Thyroid gland (tissue), 4 donors: ENCODE measurements around the gene CTAGE1. TPM values are rescaled to one million over a fixed set of nuclear protein-coding genes. Genes with fewer than 3 reads are reported as not detected.
A peak's percentile ranks its signal among the peaks of the same experiment; 100 is the strongest.

ENCODE experiments used
- DNase-seq, 2 donors: peaks; one replicate each; pipeline ENCODE4 v3.0.0-alpha.2; 2019
- H3K27ac ChIP-seq, 3 donors: fragments of 200-600 bp; sonication (generic); 1 replicate in 2 of 3; 2 replicates in 1 of 3; pipeline ENCODE4 v1.5.1; 2016 to 2019; ENCODE audit warnings: mild to moderate bottlenecking in 1 of 3, moderate library complexity in 1 of 3
- H3K27me3 ChIP-seq: fragments of 200-600 bp; sonication (generic); one replicate; pipeline ENCODE4 v1.5.1; 2019
- H3K36me3 ChIP-seq, 2 donors: fragments of 200-600 bp; sonication (generic); one replicate each; pipeline ENCODE4 v1.5.1; 2016 to 2019
- H3K4me1 ChIP-seq, 2 donors: fragments of 200-600 bp; sonication (generic); one replicate each; pipeline ENCODE4 v1.5.1; 2017 to 2019
- H3K4me3 ChIP-seq, 3 donors: fragments of 200-600 bp; sonication (generic); replicated peaks in 1 of 3; 1 replicate in 2 of 3; 2 replicates in 1 of 3; pipeline ENCODE4 v1.5.1; 2016; ENCODE audit warnings: mild to moderate bottlenecking in 1 of 3
- H3K9me3 ChIP-seq: fragments of 200-600 bp; sonication (generic); one replicate; pipeline ENCODE4 v1.5.1; 2017
- POLR2A ChIP-seq, 2 donors: fragments of 450-650 bp; IDR thresholded peaks; one replicate each; pipeline ENCODE4 v1.6.1; 2017; ENCODE audit warnings: antibody characterized with exemption in 2 of 2, mild to moderate bottlenecking in 2 of 2, moderate library complexity in 1 of 2
- WGBS, 2 donors: methylation state at CpG; one replicate each; pipeline ENCODE4 v1.1.5; 2017; 5-methylcytosine and 5-hydroxymethylcytosine counted together
- intact Hi-C: fragments of 100-400 bp; cut with DNase I; formaldehyde crosslinking; loops from one replicate; pipeline ENCODE4 v1.15.1; 2023
- total RNA-seq, 4 donors: library from RNA; depleted of rRNA; stranded (reverse); fragments of >200 nt; gene quantifications; one replicate each; pipeline ENCODE4 v1.2.3, GENCODE V29; 2016
- TF ChIP-seq, protein P1 (sequence below), 6 experiments: fragments of 200-600 bp in 3 of 6; fragments of 450-650 bp in 3 of 6; sonication (generic) in 3 of 6; IDR thresholded peaks; one replicate each; pipeline ENCODE4 v1.5.1; 2016 to 2019; ENCODE audit warnings: antibody characterized with exemption in 6 of 6, mild to moderate bottlenecking in 2 of 6, inconsistent platforms in 1 of 6, moderate library complexity in 1 of 6

Gene CTAGE1
- total RNA-seq, 4 donors from 2014 or later, result not detected

- 89 to 91% methylated on average over 3 of the region's 3 CpGs for WGBS, 2 donors
- no peaks in the 10 kb centered on the region for H3K27me3 ChIP-seq
- intact Hi-C loops, result no loop called here
- TF ChIP-seq, protein P1, sequence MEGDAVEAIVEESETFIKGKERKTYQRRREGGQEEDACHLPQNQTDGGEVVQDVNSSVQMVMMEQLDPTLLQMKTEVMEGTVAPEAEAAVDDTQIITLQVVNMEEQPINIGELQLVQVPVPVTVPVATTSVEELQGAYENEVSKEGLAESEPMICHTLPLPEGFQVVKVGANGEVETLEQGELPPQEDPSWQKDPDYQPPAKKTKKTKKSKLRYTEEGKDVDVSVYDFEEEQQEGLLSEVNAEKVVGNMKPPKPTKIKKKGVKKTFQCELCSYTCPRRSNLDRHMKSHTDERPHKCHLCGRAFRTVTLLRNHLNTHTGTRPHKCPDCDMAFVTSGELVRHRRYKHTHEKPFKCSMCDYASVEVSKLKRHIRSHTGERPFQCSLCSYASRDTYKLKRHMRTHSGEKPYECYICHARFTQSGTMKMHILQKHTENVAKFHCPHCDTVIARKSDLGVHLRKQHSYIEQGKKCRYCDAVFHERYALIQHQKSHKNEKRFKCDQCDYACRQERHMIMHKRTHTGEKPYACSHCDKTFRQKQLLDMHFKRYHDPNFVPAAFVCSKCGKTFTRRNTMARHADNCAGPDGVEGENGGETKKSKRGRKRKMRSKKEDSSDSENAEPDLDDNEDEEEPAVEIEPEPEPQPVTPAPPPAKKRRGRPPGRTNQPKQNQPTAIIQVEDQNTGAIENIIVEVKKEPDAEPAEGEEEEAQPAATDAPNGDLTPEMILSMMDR (IDR thresholded peaks at IDR 0.05), result no peak
- TF ChIP-seq POLR2A (IDR thresholded peaks at IDR 0.05), result no peak
- H3K4me3 ChIP-seq, result no peak overlapping the region
- H3K27ac ChIP-seq, result no peak overlapping the region
- no peaks in the 10 kb centered on the region for H3K9me3 ChIP-seq
- no peak for DNase-seq
- H3K4me1 ChIP-seq, result no peaks in the 10 kb centered on the region
- no peaks in the 10 kb centered on the region for H3K36me3 ChIP-seq
Observed at GRCh38 chr18:22429564-22429963, 11.8 kb upstream of the CTAGE1 start.

DNA sequence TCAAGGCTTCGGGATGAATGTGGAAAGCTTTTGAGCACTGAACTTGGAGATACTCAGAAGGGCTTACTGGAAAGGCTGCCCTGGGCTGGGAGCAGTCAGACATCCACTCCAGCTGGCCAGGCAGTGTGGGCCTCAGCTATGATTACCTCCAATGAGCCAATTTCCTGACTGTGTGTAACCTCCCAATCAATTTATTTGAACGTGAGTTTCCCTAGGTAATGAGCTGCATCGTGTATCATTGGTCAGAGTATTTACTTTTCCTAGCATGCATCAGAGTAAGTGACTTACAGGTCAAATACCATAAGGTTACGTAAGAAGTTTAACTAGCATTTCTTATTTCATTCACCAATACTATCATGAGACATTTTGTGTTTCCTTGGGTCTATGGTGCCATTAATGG is 11.0 kb upstream of the CTAGE1 start:
- Histone ChIP-seq H3K4me3 (no peak overlapping the region), H3K27ac (no peak overlapping the region), H3K9me3 (no peaks in the 10 kb centered on the region), H3K36me3 (no peaks in the 10 kb centered on the region), H3K27me3 (no peaks in the 10 kb centered on the region), H3K4me1 (no peaks in the 10 kb centered on the region)
- 83 to 87% methylated on average over 4 of the region's 4 CpGs for WGBS, 2 donors
- TF ChIP-seq POLR2A (IDR thresholded peaks at IDR 0.05), result no peak
- TF ChIP-seq, protein P1 (IDR thresholded peaks at IDR 0.05), result no peak
- DNase-seq, result no peak
- intact Hi-C loops, result no loop called here

GRCh38 chr18:22427822-22428549 is 10.3 kb upstream of the CTAGE1 start:
- H3K27ac ChIP-seq, result no peak overlapping the region
- intact Hi-C loops, result no loop called here
- H3K4me1 ChIP-seq, result peaks cover 2 to 3% of the 10 kb centered on the region in 2 donors

DNA sequence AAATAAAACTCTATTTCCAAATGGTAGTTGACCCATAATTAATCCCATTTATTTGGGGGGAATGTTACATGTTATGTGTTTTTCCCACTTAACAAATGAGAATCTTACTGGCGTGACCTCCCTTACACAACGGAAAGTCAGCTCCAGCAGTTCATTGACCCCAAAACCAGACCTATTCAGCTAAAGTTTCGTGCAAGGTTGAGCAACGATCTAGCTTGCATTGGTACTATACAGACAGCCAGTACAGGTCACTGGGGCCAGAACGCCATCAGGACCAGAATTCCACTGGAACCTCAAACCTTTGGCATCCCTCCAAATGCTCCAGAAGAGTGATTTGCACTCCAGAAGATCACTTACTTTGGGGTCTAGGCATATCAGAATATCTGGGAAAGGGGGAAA is 6.8 kb upstream of the CTAGE1 start:
- Histone ChIP-seq H3K27ac (no peak overlapping the region), H3K27me3 (no peaks in the 10 kb centered on the region), H3K36me3 (no peaks in the 10 kb centered on the region), H3K9me3 (no peaks in the 10 kb centered on the region), H3K4me3 (no peak overlapping the region), H3K4me1 (peaks cover 10 to 12% of the 10 kb centered on the region in 2 donors)
- intact Hi-C loops, result no loop called here
- TF ChIP-seq POLR2A (IDR thresholded peaks at IDR 0.05), result no peak
- TF ChIP-seq, protein P1 (IDR thresholded peaks at IDR 0.05), result no peak
- 84 to 86% methylated on average over 5 of the region's 5 CpGs for WGBS, 2 donors
- DNase-seq, result no peak

More at GRCh38 chr18:22427822-22428549, 10.3 kb upstream of the CTAGE1 start:
- peak; percentile 10 to 46 for DNase-seq
- Histone ChIP-seq H3K36me3 (no peaks in the 10 kb centered on the region), H3K27me3 (no peaks in the 10 kb centered on the region), H3K9me3 (no peaks in the 10 kb centered on the region), H3K4me3 (no peak overlapping the region)
- TF ChIP-seq, protein P1 (IDR thresholded peaks at IDR 0.05), result no peak
- no peak for TF ChIP-seq POLR2A (IDR thresholded peaks at IDR 0.05)
- WGBS, 2 donors, result 62 to 75% methylated on average over 7 of the region's 7 CpGs

DNA sequence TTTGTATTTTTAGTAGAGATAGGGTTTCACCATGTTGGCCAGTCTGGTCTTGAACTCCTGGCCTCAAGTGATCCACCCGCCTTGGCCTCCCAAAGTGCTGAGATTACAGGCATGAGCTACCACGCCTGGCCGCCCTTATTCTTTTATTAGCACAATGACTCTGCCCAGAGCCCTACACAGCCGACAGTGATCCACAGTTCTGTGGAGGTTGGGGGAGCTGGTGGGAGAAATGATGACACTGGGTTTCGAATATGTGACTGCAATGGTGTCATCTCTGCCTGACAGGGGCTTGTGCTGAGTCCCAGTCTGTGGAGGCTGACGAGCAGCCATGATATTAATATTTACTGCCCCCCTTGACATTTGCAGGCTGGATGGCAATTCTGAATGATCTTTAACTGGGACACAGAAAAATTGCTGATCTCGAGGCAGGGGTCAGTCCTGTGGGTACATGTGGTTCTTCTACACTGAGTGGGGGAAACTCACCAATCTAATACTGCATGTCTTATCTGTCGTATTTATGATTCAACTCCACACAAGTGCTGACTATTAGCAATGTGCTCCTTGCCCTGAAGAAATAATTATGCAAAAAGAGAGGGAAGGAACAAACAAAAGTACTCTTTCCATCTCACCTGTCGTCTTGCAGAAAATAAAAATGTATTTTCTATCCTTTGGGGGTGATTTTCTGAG is 6.3 kb upstream of the CTAGE1 start:
- Histone ChIP-seq H3K4me3 (no peak overlapping the region), H3K36me3 (no peaks in the 10 kb centered on the region), H3K27me3 (no peaks in the 10 kb centered on the region), H3K9me3 (no peaks in the 10 kb centered on the region), H3K27ac (no peak overlapping the region), H3K4me1 (peaks cover 10 to 12% of the 10 kb centered on the region in 2 donors)
- DNase-seq, result no peak
- no peak for TF ChIP-seq POLR2A (IDR thresholded peaks at IDR 0.05)
- TF ChIP-seq, protein P1 (IDR thresholded peaks at IDR 0.05), result no peak
- intact Hi-C loops, result no loop called here
- WGBS, 2 donors, result 91 to 92% methylated on average over 9 of the region's 9 CpGs
